Caco-2 (cell line): ENCODE measurements around the gene PAK1. TPM values are rescaled to one million over a fixed set of nuclear protein-coding genes. Genes with fewer than 3 reads are reported as not detected.

Experiments used
- BruUV-seq: library from RNA; stranded (reverse); fragments of 400-500 nt; replicated peaks from 2 replicates; lab custom pipeline; 2021; lab: Mats Ljungman, UMichigan
- CTCF ChIA-PET: fragments of 300-600 bp; sonication (Branson Sonifier 250); formaldehyde crosslinking; loops from one replicate; lab custom pipeline; 2022; ENCODE audit warnings: antibody characterized with exemption; lab: Charles Lee
- POLR2A ChIA-PET: fragments of 300-600 bp; sonication (Branson Sonifier 250); formaldehyde crosslinking; loops from one replicate; lab custom pipeline; 2022; ENCODE audit warnings: antibody characterized with exemption; lab: Charles Lee
- DNase-seq, 2 experiments: peaks; one replicate each; pipeline versions ENCODE4 v3.0.0 to v3.0.0-alpha.2; 2020 to 2022
- H3K27me3 ChIP-seq: replicated peaks from 2 replicates; pipeline ENCODE4 v1.6.0; 2011; ENCODE audit warnings: low read length; ENCODE audit not compliant: control insufficient read depth, insufficient read depth
- H3K36me3 ChIP-seq: 2 replicates; pipeline ENCODE4 v1.5.1; 2011; ENCODE audit warnings: low read length; ENCODE audit not compliant: control insufficient read depth, insufficient read depth
- H3K4me1 ChIP-seq: fragments of 250-450 bp; sonication (Bioruptor Pico); 2 replicates; pipeline ENCODE4 v1.5.1; 2020; ENCODE audit warnings: mild to moderate bottlenecking
- H3K4me3 ChIP-seq: 2 replicates; pipeline ENCODE4 v1.5.1; 2011; ENCODE audit warnings: low read depth, mild to moderate bottlenecking, control low read depth, low read length
- H3K9me3 ChIP-seq: fragments of 250-450 bp; sonication (Bioruptor Pico); 2 replicates; pipeline ENCODE4 v1.5.1; 2020; ENCODE audit warnings: mild to moderate bottlenecking, moderate library complexity
- H3K27ac Mint-ChIP-seq: one replicate; pipeline ENCODE4 v1.8.0; 2022; ENCODE audit warnings: mixed read lengths; ENCODE audit not compliant: unreplicated experiment
- H3K27me3 Mint-ChIP-seq: one replicate; pipeline ENCODE4 v1.8.0; 2022; ENCODE audit warnings: mixed read lengths; ENCODE audit not compliant: insufficient read depth, unreplicated experiment
- H3K36me3 Mint-ChIP-seq: one replicate; pipeline ENCODE4 v1.8.0; 2022; ENCODE audit warnings: mild to moderate bottlenecking, mixed read lengths; ENCODE audit not compliant: insufficient read depth, unreplicated experiment
- H3K4me1 Mint-ChIP-seq: one replicate; pipeline ENCODE4 v1.8.0; 2022; ENCODE audit warnings: low read depth, mixed read lengths; ENCODE audit not compliant: unreplicated experiment
- H3K4me3 Mint-ChIP-seq: one replicate; pipeline ENCODE4 v1.8.0; 2022; ENCODE audit warnings: mild to moderate bottlenecking, moderate library complexity, mixed read lengths; ENCODE audit not compliant: unreplicated experiment
- H3K9me3 Mint-ChIP-seq: one replicate; pipeline ENCODE4 v1.8.0; 2022; ENCODE audit warnings: mixed read lengths; ENCODE audit not compliant: unreplicated experiment
- CTCF ChIP-seq, 2 experiments: fragments of 200-600 bp in 1 of 2; IDR thresholded peaks; 1 replicate in 1 of 2; 2 replicates in 1 of 2; pipeline versions ENCODE4 v1.5.1 to v1.8.0; 2011 to 2022; ENCODE audit warnings: antibody characterized with exemption in 1 of 2, control low read depth in 1 of 2, inconsistent platforms in 1 of 2, low read depth in 1 of 2, low read length in 1 of 2, mild to moderate bottlenecking in 1 of 2, moderate library complexity in 1 of 2; ENCODE audit not compliant: insufficient read depth in 1 of 2, severe bottlenecking in 1 of 2, unreplicated experiment in 1 of 2
- intact Hi-C: fragments of 100-400 bp; cut with micrococcal nuclease; formaldehyde crosslinking; loops from one replicate; pipeline ENCODE4 v1.10.0; 2022; ENCODE audit not compliant: unreplicated experiment
- total RNA-seq: library from RNA; stranded (reverse); gene quantifications from 2 replicates; pipeline ENCODE4 v1.2.3, GENCODE V29; 2022

Gene PAK1
- total RNA-seq, 1 experiment from 2014 or later, result 81.1 TPM

DNA sequence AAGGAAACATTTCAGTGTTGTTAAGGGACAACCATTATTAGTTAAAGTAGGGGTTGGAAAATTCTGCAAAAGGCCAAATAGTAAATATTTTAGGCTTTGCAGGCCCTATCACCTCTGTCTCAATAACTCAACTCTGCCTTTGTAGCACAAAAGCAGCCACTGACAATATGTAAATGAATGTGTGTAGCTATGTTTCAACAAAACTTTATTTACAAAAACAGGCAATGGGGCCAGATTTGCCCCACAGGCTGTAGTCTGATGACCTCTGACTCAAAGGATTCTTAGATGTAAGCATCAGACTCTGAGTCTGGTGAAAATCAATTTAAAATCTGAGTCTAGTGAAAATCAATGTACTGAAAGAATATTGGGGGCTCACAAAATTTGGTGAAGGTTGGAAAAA lies 50.3 kb downstream of the PAK1 start:
- intact Hi-C loops, result no loop called here
- Mint-ChIP-seq H3K9me3 (no peaks in the 10 kb centered on the region), H3K4me1 (peaks cover 37% of the 10 kb centered on the region), H3K4me3 (no peak overlapping the region), H3K36me3 (no peaks in the 10 kb centered on the region), H3K27me3 (no peaks in the 10 kb centered on the region), H3K27ac (no peak overlapping the region)
- Histone ChIP-seq H3K27me3 (no peaks in the 10 kb centered on the region), H3K4me3 (no peak overlapping the region), H3K36me3 (no peaks in the 10 kb centered on the region), H3K9me3 (no peaks in the 10 kb centered on the region), H3K4me1 (peaks cover 27% of the 10 kb centered on the region)
- CTCF ChIA-PET, result no interaction called here
- no TSS peak for BruUV-seq
- DNase-seq, result no peak
- no peak for TF ChIP-seq CTCF (IDR thresholded peaks at IDR 0.05; ENCODE audit: insufficient read depth in 1 of 2, low read depth in 1 of 2, low read length in 1 of 2, severe bottlenecking in 1 of 2, unreplicated experiment in 1 of 2)
- POLR2A ChIA-PET, result no interaction called here

GRCh38 chr11:77422687-77423086 lies 51.2 kb downstream of the PAK1 start:
- H3K4me3 Mint-ChIP-seq, result no peak overlapping the region
- Histone ChIP-seq H3K4me3 (no peak overlapping the region), H3K9me3 (no peaks in the 10 kb centered on the region), H3K27me3 (no peaks in the 10 kb centered on the region), H3K4me1 (peaks cover 33% of the 10 kb centered on the region), H3K36me3 (no peaks in the 10 kb centered on the region)
- POLR2A ChIA-PET, result no interaction called here
- no TSS peak for BruUV-seq
- CTCF ChIA-PET, result no interaction called here
- H3K4me1 Mint-ChIP-seq, result peaks cover 32% of the 10 kb centered on the region
- no peak for DNase-seq
- intact Hi-C loops, result no loop called here
- no peak overlapping the region for H3K27ac Mint-ChIP-seq
- no peaks in the 10 kb centered on the region for H3K36me3 Mint-ChIP-seq
- no peaks in the 10 kb centered on the region for H3K27me3 Mint-ChIP-seq
- TF ChIP-seq CTCF (IDR thresholded peaks at IDR 0.05; ENCODE audit: insufficient read depth in 1 of 2, low read depth in 1 of 2, low read length in 1 of 2, severe bottlenecking in 1 of 2, unreplicated experiment in 1 of 2), result no peak
- no peaks in the 10 kb centered on the region for H3K9me3 Mint-ChIP-seq

- Mint-ChIP-seq H3K36me3 (no peaks in the 10 kb centered on the region), H3K27ac (no peak overlapping the region)
These were observed 52.7 kb downstream of the PAK1 start for GRCh38 chr11:77421041-77421723.

More at GRCh38 chr11:77421041-77421723, 52.7 kb downstream of the PAK1 start:
- H3K27me3 ChIP-seq, result no peaks in the 10 kb centered on the region
- BruUV-seq, result no TSS peak
- POLR2A ChIA-PET, result no interaction called here
- no peak overlapping the region for H3K4me3 Mint-ChIP-seq
- H3K9me3 ChIP-seq, result no peaks in the 10 kb centered on the region
- H3K36me3 ChIP-seq, result no peaks in the 10 kb centered on the region
- H3K4me1 Mint-ChIP-seq, result peaks cover 32% of the 10 kb centered on the region
- intact Hi-C loops, result no loop called here
- no peaks in the 10 kb centered on the region for H3K9me3 Mint-ChIP-seq
- no peak for TF ChIP-seq CTCF (IDR thresholded peaks at IDR 0.05; ENCODE audit: insufficient read depth in 1 of 2, low read depth in 1 of 2, low read length in 1 of 2, severe bottlenecking in 1 of 2, unreplicated experiment in 1 of 2)
- CTCF ChIA-PET, result interaction anchor here (0.9 kb wide), 1 partner anchor 51 kb away, joined by 3 read pairs; no protein-coding TSS in a partner anchor
- no peaks in the 10 kb centered on the region for H3K27me3 Mint-ChIP-seq
- peaks cover 33% of the 10 kb centered on the region for H3K4me1 ChIP-seq
- H3K4me3 ChIP-seq, result no peak overlapping the region
- no peak for DNase-seq
